Neural crest cell (in vitro differentiated cells): ENCODE data around the gene LMAN1L. TPM values are rescaled to one million over a fixed set of nuclear protein-coding genes. Genes with fewer than 3 reads are reported as not detected.
A peak's percentile ranks its signal among the peaks of the same experiment; 100 is the strongest.

Experiments
- DNase-seq: peaks from one replicate; pipeline ENCODE4 v3.0.0; 2021; ENCODE audit warnings: low read depth, mixed read lengths, low spot score
- H3K27ac Mint-ChIP-seq: one replicate; pipeline ENCODE4 v1.8.0; 2021; ENCODE audit warnings: mild to moderate bottlenecking, mixed read lengths; ENCODE audit not compliant: unreplicated experiment
- H3K27me3 Mint-ChIP-seq: 2 replicates; pipeline ENCODE4 v1.8.0; 2021; ENCODE audit warnings: low read depth, mild to moderate bottlenecking, mixed read lengths
- H3K36me3 Mint-ChIP-seq: 2 replicates; pipeline ENCODE4 v1.8.0; 2021; ENCODE audit warnings: low read depth, mild to moderate bottlenecking, mixed read lengths
- H3K4me1 Mint-ChIP-seq: 2 replicates; pipeline ENCODE4 v1.8.0; 2021; ENCODE audit warnings: mixed read lengths
- H3K4me3 Mint-ChIP-seq: one replicate; pipeline ENCODE4 v1.8.0; 2021; ENCODE audit warnings: mild to moderate bottlenecking, mixed read lengths
- H3K9me3 Mint-ChIP-seq: 2 replicates; pipeline ENCODE4 v1.8.0; 2021; ENCODE audit warnings: mixed read lengths
- CTCF ChIP-seq: fragments of 200-600 bp; sonication (generic); conservative IDR thresholded peaks from 2 replicates; pipeline ENCODE4 v1.5.0; 2021; ENCODE audit warnings: antibody characterized with exemption, mild to moderate bottlenecking
- total RNA-seq: library from RNA; stranded (reverse); gene quantifications from 2 replicates; pipeline ENCODE4 v1.2.1, GENCODE V29; 2021

LMAN1L gene
- total RNA-seq, 1 donor from 2014 or later: not detected

- DNase-seq: no peak
- Mint-ChIP-seq H3K36me3 (no peaks in the 10 kb centered on the region), H3K4me1 (peaks cover 61% of the 10 kb centered on the region), H3K4me3 (peak overlapping the region; percentile 9), H3K27ac (no peak overlapping the region), H3K27me3 (no peaks in the 10 kb centered on the region), H3K9me3 (no peaks in the 10 kb centered on the region)
- TF ChIP-seq CTCF: no peak
Observed at GRCh38 chr15:74786551-74787165, 26.0 kb upstream of the LMAN1L start.

DNA sequence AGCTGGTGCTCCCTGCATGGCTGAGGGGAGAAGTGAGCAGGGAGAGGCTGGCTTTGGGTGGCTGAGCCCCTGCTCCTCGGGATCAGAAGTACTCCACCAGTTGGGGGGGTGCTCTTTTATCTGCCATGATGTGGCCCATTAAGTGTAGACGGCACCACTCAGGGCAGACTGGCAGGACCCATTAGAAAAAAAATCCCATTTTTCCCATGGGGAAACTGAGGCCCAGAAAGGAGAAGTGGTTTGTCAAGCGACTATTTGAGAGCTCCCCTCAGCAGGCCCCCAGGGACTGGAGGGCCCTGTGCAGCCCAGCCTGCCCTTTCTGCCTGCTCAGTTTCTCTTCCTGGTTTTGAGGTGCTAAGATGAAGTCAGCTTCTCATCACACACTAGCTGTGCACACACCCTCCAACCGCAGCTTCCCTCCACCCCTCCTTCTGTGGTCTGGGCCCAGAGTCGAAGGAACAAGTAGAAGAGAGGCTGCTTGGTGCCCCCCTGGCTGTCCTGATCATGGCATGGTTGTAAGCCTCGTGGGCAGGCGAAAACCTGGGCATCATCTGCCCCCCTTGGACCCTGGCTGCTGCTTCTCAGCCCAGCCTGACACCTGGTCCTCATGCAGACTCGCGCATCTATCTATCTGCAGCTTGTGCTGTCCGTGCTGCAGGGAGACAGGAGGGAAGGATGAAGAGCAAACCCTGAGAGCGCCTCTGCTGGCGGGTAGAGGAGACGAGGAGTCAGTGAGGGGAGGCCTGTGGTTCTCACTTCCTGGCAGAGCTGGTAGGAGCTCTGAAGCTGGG, 25.2 kb upstream of the LMAN1L start:
- DNase-seq: peak; percentile 58
- H3K4me3 Mint-ChIP-seq: peak overlapping the region; percentile 73
- H3K27ac Mint-ChIP-seq: no peak overlapping the region
- no peaks in the 10 kb centered on the region for H3K36me3 Mint-ChIP-seq
- no peaks in the 10 kb centered on the region for H3K9me3 Mint-ChIP-seq
- peak; percentile 60 for TF ChIP-seq CTCF
- peaks cover 67% of the 10 kb centered on the region for H3K4me1 Mint-ChIP-seq
- no peaks in the 10 kb centered on the region for H3K27me3 Mint-ChIP-seq

- Mint-ChIP-seq H3K27me3 (no peaks in the 10 kb centered on the region), H3K9me3 (no peaks in the 10 kb centered on the region), H3K27ac (peak overlapping the region; percentile 67), H3K36me3 (no peaks in the 10 kb centered on the region), H3K4me3 (peak overlapping the region; percentile 73), H3K4me1 (peaks cover 68% of the 10 kb centered on the region)
- DNase-seq: no peak
- TF ChIP-seq CTCF: no peak
Observed at GRCh38 chr15:74788042-74788682, 24.5 kb upstream of the LMAN1L start.

DNA sequence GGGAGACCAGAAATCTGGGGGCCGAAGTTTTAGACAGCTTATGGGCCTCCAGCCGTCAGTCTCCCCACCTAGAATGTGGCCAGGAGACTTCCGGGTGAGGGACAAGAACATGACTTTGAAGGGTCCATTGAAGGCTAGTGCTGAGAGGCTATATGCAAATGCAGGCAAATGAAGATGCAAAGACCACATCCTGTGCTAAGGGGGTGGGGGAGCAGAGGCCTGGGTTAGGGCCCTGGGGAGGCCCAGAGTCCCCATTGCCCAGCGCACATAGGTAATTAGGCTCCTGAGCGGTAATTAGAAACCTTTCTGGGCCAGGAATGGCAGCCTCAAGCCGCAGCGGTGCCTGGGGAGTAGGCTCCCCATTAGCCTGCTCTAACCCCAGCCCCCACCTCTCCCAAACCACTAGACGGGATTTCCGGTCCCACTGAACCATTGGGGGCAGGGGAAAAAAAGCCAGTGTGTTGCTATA, 23.9 kb upstream of the LMAN1L start:
- H3K9me3 Mint-ChIP-seq: no peaks in the 10 kb centered on the region
- H3K4me3 Mint-ChIP-seq: peak overlapping the region; percentile 62
- H3K4me1 Mint-ChIP-seq: peaks cover 66% of the 10 kb centered on the region
- no peaks in the 10 kb centered on the region for H3K27me3 Mint-ChIP-seq
- TF ChIP-seq CTCF: no peak
- peak overlapping the region; percentile 67 for H3K27ac Mint-ChIP-seq
- no peaks in the 10 kb centered on the region for H3K36me3 Mint-ChIP-seq
- no peak for DNase-seq

GRCh38 chr15:74789171-74789631, 23.4 kb upstream of the LMAN1L start:
- H3K36me3 Mint-ChIP-seq: no peaks in the 10 kb centered on the region
- peak overlapping the region; percentile 42 for H3K4me3 Mint-ChIP-seq
- TF ChIP-seq CTCF: no peak
- no peaks in the 10 kb centered on the region for H3K27me3 Mint-ChIP-seq
- no peak for DNase-seq
- no peak overlapping the region for H3K27ac Mint-ChIP-seq
- peaks cover 64% of the 10 kb centered on the region for H3K4me1 Mint-ChIP-seq
- no peaks in the 10 kb centered on the region for H3K9me3 Mint-ChIP-seq
